Adipocyte (in vitro differentiated cells): Measurements from ENCODE around the gene DERA.
"Not testable (repeated sequence)": the region's sequence is repeated elsewhere in the genome, so short reads cannot be mapped to it uniquely, and the experiment has no call there.

ENCODE experiments used
- DNase-seq: peaks from one replicate; pipeline ENCODE4 v3.0.0-alpha.2; 2015; ENCODE audit warnings: low read depth
- H3K27me3 ChIP-seq: replicated peaks from 2 replicates; pipeline ENCODE4 v1.7.0; 2013; ENCODE audit warnings: mild to moderate bottlenecking, low read length, moderate library complexity; ENCODE audit not compliant: control insufficient read depth, insufficient read depth
- H3K36me3 ChIP-seq: 2 replicates; pipeline ENCODE4 v1.7.0; 2013; ENCODE audit warnings: low read length, mild to moderate bottlenecking, moderate library complexity; ENCODE audit not compliant: control insufficient read depth, insufficient read depth, severe bottlenecking
- H3K4me1 ChIP-seq: 2 replicates; pipeline ENCODE4 v1.7.0; 2013; ENCODE audit warnings: mild to moderate bottlenecking, low read length, moderate library complexity; ENCODE audit not compliant: control insufficient read depth, insufficient read depth
- H3K4me3 ChIP-seq: 2 replicates; pipeline ENCODE4 v1.7.0; 2013; ENCODE audit warnings: mild to moderate bottlenecking, low read length, moderate library complexity
- H3K9ac ChIP-seq: 2 replicates; pipeline ENCODE4 v1.7.0; 2013; ENCODE audit warnings: mild to moderate bottlenecking, low read length, moderate library complexity
- H3K9me3 ChIP-seq: 2 replicates; pipeline ENCODE4 v1.7.0; 2013; ENCODE audit warnings: mild to moderate bottlenecking, low read length, moderate library complexity; ENCODE audit not compliant: control insufficient read depth

The DERA gene

DNA sequence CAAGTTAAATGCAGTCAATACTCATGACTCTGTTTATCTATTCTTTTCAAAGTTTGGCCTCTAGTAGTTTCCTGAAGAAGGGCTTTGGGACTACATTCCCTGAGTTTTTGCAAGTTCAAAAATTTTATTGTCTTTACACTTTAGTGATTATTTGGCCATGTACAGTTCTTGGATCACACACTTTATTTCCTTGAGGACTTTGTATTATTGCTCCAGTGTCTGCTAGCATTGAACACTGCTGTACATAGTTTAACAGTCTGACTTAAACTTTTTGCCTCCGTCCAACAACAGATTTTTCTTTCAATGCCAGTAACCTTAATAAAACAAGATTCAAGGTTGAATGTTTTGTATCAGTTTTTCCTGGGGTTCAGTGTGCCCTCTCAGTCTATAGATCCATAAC, 132.3 kb downstream of the DERA start:
- Histone ChIP-seq H3K4me3 (no peak overlapping the region), H3K27me3 (no peaks in the 10 kb centered on the region), H3K36me3 (peaks cover 21% of the 10 kb centered on the region), H3K9ac (no peak overlapping the region), H3K4me1 (no peaks in the 10 kb centered on the region), H3K9me3 (peaks cover 21% of the 10 kb centered on the region)
- DNase-seq: no peak

DNA sequence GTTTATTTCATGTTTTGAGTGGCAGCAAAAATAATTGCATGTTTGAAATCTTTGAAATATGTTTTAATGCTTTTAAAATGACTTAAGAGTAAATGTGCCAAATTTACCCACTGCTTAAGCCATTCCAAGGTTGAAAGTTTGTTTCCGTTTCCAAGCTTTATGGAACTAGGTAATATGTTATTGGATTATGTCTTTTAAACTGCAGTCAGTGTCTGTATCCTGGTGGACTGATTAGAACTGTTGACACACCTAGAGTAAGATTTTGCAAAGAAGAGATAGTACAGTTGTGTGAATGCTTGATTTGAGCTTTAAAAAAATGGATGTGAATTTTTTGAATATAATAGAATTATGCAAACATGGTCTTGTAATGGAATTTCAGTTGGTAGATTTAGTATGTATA, 135.1 kb downstream of the DERA start:
- no peak overlapping the region for H3K9ac ChIP-seq
- peaks cover 21% of the 10 kb centered on the region for H3K9me3 ChIP-seq
- H3K36me3 ChIP-seq: peaks cover 5% of the 10 kb centered on the region
- no peak for DNase-seq
- H3K4me3 ChIP-seq: no peak overlapping the region
- no peaks in the 10 kb centered on the region for H3K27me3 ChIP-seq
- H3K4me1 ChIP-seq: no peaks in the 10 kb centered on the region

DNA sequence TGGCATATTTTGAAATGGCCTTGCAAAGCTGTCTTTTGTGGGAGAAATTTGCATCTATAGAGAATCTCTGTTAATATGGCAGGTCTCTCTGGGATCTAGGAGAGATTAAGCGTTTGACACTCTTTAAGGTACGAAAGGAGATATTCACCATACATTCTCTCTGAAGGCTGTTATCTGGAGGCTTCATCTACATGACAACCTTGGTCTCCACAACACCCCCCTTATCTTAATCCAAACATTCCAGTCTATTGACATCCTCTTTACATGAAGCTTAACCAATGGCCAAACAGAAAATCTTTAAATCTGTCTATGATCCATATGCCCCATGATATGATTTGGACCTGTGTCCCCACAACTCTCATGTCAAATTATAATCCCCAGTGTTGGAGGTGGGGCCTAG, 137.4 kb downstream of the DERA start:
- Histone ChIP-seq H3K9me3 (peaks cover 13% of the 10 kb centered on the region), H3K9ac (no peak overlapping the region), H3K27me3 (no peaks in the 10 kb centered on the region), H3K4me1 (no peaks in the 10 kb centered on the region), H3K36me3 (peaks cover 5% of the 10 kb centered on the region), H3K4me3 (no peak overlapping the region)
- no peak for DNase-seq

DNA sequence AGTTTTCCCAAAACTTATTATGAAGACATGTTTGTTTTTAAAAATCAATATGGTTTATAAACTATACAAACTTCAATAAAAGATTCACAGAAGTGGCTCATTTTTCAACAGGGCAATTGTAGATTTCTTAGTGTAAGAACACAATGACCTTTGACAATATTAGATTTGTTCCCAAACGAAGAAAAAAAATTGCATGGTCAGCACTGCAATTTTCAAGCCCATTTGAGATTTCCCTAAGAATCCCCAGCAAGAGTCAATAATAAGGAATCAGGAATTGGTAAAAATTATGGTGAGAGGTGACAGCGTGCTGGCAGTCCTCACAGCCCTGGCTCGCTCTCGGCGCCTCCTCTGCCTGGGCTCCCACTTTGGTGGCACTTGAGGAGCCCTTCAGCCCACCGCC, 145.8 kb downstream of the DERA start:
- H3K9me3 ChIP-seq: no peaks in the 10 kb centered on the region
- no peak for DNase-seq
- H3K36me3 ChIP-seq: no peaks in the 10 kb centered on the region
- H3K4me3 ChIP-seq: no peak overlapping the region
- no peaks in the 10 kb centered on the region for H3K27me3 ChIP-seq
- H3K9ac ChIP-seq: no peak overlapping the region
- no peaks in the 10 kb centered on the region for H3K4me1 ChIP-seq

DNA sequence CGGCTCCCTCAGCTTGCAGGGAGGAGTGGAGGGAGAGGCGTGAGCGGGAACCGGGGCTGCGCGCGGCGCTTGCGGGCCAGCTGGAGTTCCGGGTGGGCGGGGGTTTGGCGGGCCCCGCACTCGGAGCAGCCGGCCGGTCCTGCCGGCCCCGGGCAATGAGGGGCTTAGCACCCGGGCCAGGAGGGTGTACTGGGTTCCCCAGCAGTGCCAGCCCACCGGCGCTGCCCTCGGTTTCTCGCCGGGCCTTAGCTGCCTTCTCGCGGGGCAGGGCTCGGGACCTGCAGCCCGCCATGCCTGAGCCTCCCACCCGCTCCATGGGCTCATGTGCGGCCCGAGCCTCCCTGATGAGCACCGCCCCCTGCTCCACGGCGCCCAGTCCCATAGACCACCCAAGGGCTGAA, 146.2 kb downstream of the DERA start:
- not testable (repeated sequence) for DNase-seq, H3K27me3 ChIP-seq

GRCh38 chr12:16062611-16063010, 151.5 kb downstream of the DERA start:
- peak; percentile 1 for DNase-seq
- H3K27me3 ChIP-seq: no peaks in the 10 kb centered on the region
- H3K36me3 ChIP-seq: no peaks in the 10 kb centered on the region
- H3K4me1 ChIP-seq: peaks cover 11% of the 10 kb centered on the region
- no peak overlapping the region for H3K4me3 ChIP-seq
- no peaks in the 10 kb centered on the region for H3K9me3 ChIP-seq
- H3K9ac ChIP-seq: no peak overlapping the region

More for the DNA sequence above, 146.2 kb downstream of the DERA start:
- not testable (repeated sequence) for H3K4me1 ChIP-seq, H3K4me3 ChIP-seq, H3K9me3 ChIP-seq, H3K36me3 ChIP-seq, H3K9ac ChIP-seq

- no peaks in the 10 kb centered on the region for H3K27me3 ChIP-seq
- no peaks in the 10 kb centered on the region for H3K36me3 ChIP-seq
- H3K9me3 ChIP-seq: no peaks in the 10 kb centered on the region
- no peak for DNase-seq
- no peak overlapping the region for H3K9ac ChIP-seq
- no peak overlapping the region for H3K4me3 ChIP-seq
- peaks cover 11% of the 10 kb centered on the region for H3K4me1 ChIP-seq
Observed at GRCh38 chr12:16063726-16064125, 152.6 kb downstream of the DERA start.

GRCh38 chr12:16070113-16070512, 159.0 kb downstream of the DERA start:
- no peak overlapping the region for H3K4me3 ChIP-seq
- H3K4me1 ChIP-seq: no peaks in the 10 kb centered on the region
- no peaks in the 10 kb centered on the region for H3K9me3 ChIP-seq
- no peak overlapping the region for H3K9ac ChIP-seq
- DNase-seq: no peak
- no peaks in the 10 kb centered on the region for H3K27me3 ChIP-seq
- H3K36me3 ChIP-seq: no peaks in the 10 kb centered on the region

DNA sequence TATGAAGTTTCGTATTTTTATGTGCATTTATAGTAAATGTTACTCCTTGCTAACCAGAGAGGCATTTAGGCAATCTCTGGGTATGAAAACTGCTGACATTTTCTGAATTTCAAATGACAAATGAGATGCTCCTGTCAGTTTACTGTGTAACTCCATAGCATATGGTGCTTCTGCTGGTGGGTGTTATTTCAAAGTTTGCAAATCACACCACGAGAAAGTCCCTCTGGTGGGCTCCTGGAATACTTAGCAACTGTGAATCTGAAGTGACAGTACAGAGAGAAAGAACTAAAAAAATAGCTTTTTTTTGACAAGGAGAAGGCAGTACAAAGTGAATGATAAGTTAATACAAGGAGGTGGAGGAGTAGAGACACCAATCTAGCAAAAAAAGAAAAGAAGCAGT, 161.5 kb downstream of the DERA start:
- no peaks in the 10 kb centered on the region for H3K4me1 ChIP-seq
- no peak for DNase-seq
- no peak overlapping the region for H3K4me3 ChIP-seq
- no peak overlapping the region for H3K9ac ChIP-seq
- H3K36me3 ChIP-seq: no peaks in the 10 kb centered on the region
- no peaks in the 10 kb centered on the region for H3K9me3 ChIP-seq
- H3K27me3 ChIP-seq: no peaks in the 10 kb centered on the region

GRCh38 chr12:16074894-16075293, 163.8 kb downstream of the DERA start:
- H3K9ac ChIP-seq: no peak overlapping the region
- no peaks in the 10 kb centered on the region for H3K36me3 ChIP-seq
- no peaks in the 10 kb centered on the region for H3K27me3 ChIP-seq
- no peak for DNase-seq
- H3K4me1 ChIP-seq: no peaks in the 10 kb centered on the region
- no peak overlapping the region for H3K4me3 ChIP-seq
- H3K9me3 ChIP-seq: no peaks in the 10 kb centered on the region

- no peaks in the 10 kb centered on the region for H3K27me3 ChIP-seq
- no peaks in the 10 kb centered on the region for H3K36me3 ChIP-seq
- no peak for DNase-seq
- no peaks in the 10 kb centered on the region for H3K4me1 ChIP-seq
- no peaks in the 10 kb centered on the region for H3K9me3 ChIP-seq
- H3K4me3 ChIP-seq: no peak overlapping the region
- H3K9ac ChIP-seq: no peak overlapping the region
Observed at GRCh38 chr12:16075887-16076286, 164.8 kb downstream of the DERA start.

DNA sequence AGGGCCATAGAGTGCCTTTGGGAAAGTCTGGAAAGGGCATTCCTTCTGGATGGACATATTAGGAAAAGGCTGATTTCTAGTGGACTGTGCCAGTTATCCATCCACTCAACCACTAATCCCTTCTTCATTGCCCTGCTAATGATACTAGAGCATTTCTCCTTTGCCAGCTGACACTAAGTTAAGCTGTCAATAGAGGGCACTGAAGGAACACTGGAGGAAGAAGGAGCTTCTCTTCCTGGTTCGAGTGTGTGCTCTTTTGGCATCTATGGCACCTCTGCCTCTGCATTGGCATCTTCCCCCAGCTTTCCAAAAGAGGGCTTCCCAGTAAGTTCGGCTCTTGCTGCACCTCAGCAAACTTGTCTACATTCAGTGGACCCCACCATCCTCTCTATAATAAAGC, 165.4 kb downstream of the DERA start:
- H3K4me3 ChIP-seq: no peak overlapping the region
- H3K4me1 ChIP-seq: no peaks in the 10 kb centered on the region
- H3K36me3 ChIP-seq: no peaks in the 10 kb centered on the region
- DNase-seq: peak; percentile 2
- H3K9ac ChIP-seq: no peak overlapping the region
- H3K27me3 ChIP-seq: no peaks in the 10 kb centered on the region
- H3K9me3 ChIP-seq: no peaks in the 10 kb centered on the region
